Measurements from ENCODE around the gene RAB40C. TPM values are rescaled to one million over a fixed set of nuclear protein-coding genes. Genes with fewer than 3 reads are reported as not detected.

RAB40C gene
- 10 to 100 TPM; 15.0 to 15.3 TPM for total RNA-seq

- peaks cover 0 to 4% of the 10 kb centered on the region in 2 donors for H3K36me3 Mint-ChIP-seq (ENCODE audit: insufficient read depth in 2 of 2)
- no peaks in the 10 kb centered on the region for H3K27me3 Mint-ChIP-seq (ENCODE audit: low read depth)
- peak; percentile 86 to 87 for ATAC-seq (replicated peaks in 1 of 2)
- peaks cover 57% of the 10 kb centered on the region for H3K4me1 Mint-ChIP-seq (ENCODE audit: low read depth)
- no peaks in the 10 kb centered on the region for H3K9me3 Mint-ChIP-seq
- peak; percentile 99 to 100 for DNase-seq
- H3K4me3 Mint-ChIP-seq: peak within 1 kb of the TSS; percentile 84 to 87
- H3K27ac Mint-ChIP-seq: peak within 1 kb of the TSS; percentile 96
Observed at GRCh38 chr16:589658-590187, at the start of gene RAB40C. Gene RAB40C (plus strand): TSS chr16:590066. CDS start chr16:590292, 226 bp downstream.

GRCh38 chr16:540645-541340, 49.1 kb upstream of the RAB40C start:
- Mint-ChIP-seq H3K4me1 (ENCODE audit: low read depth) (no peaks in the 10 kb centered on the region), H3K27ac (no peak overlapping the region)

GRCh38 chr16:543301-544164, 46.3 kb upstream of the RAB40C start:
- ATAC-seq (replicated peaks in 1 of 2): no peak
- Mint-ChIP-seq H3K36me3 (ENCODE audit: insufficient read depth in 2 of 2) (peaks cover 0 to 1% of the 10 kb centered on the region in 2 donors), H3K4me1 (ENCODE audit: low read depth) (no peaks in the 10 kb centered on the region)

More at GRCh38 chr16:540645-541340, 49.1 kb upstream of the RAB40C start:
- DNase-seq: no peak
- H3K36me3 Mint-ChIP-seq (ENCODE audit: insufficient read depth in 2 of 2): peaks cover 0 to 1% of the 10 kb centered on the region in 2 donors
- H3K4me3 Mint-ChIP-seq: no peak overlapping the region
- H3K27me3 Mint-ChIP-seq (ENCODE audit: low read depth): no peaks in the 10 kb centered on the region
- H3K9me3 Mint-ChIP-seq: no peaks in the 10 kb centered on the region
- no peak for ATAC-seq (replicated peaks in 1 of 2)

GRCh38 chr16:544517-544916, 45.3 kb upstream of the RAB40C start:
- peaks cover 0 to 1% of the 10 kb centered on the region in 2 donors for H3K36me3 Mint-ChIP-seq (ENCODE audit: insufficient read depth in 2 of 2)
- no peak for DNase-seq
- no peaks in the 10 kb centered on the region for H3K4me1 Mint-ChIP-seq (ENCODE audit: low read depth)
- no peaks in the 10 kb centered on the region for H3K9me3 Mint-ChIP-seq
- no peaks in the 10 kb centered on the region for H3K27me3 Mint-ChIP-seq (ENCODE audit: low read depth)
- ATAC-seq (replicated peaks in 1 of 2): no peak
- no peak overlapping the region for H3K27ac Mint-ChIP-seq
- H3K4me3 Mint-ChIP-seq: no peak overlapping the region

More at GRCh38 chr16:543301-544164, 46.3 kb upstream of the RAB40C start:
- Mint-ChIP-seq H3K27ac (no peak overlapping the region), H3K9me3 (no peaks in the 10 kb centered on the region), H3K4me3 (no peak overlapping the region), H3K27me3 (ENCODE audit: low read depth) (no peaks in the 10 kb centered on the region)
- no peak for DNase-seq

- no peaks in the 10 kb centered on the region for H3K27me3 Mint-ChIP-seq (ENCODE audit: low read depth)
- H3K4me1 Mint-ChIP-seq (ENCODE audit: low read depth): no peaks in the 10 kb centered on the region
Observed at GRCh38 chr16:546909-547770, 42.7 kb upstream of the RAB40C start.

GRCh38 chr16:548586-548985, 41.3 kb upstream of the RAB40C start:
- Mint-ChIP-seq H3K27ac (no peak overlapping the region), H3K4me1 (ENCODE audit: low read depth) (no peaks in the 10 kb centered on the region), H3K9me3 (no peaks in the 10 kb centered on the region), H3K36me3 (ENCODE audit: insufficient read depth in 2 of 2) (no peaks in the 10 kb centered on the region), H3K27me3 (ENCODE audit: low read depth) (no peaks in the 10 kb centered on the region), H3K4me3 (no peak overlapping the region)
- no peak for ATAC-seq (replicated peaks in 1 of 2)
- DNase-seq: no peak

More at GRCh38 chr16:546909-547770, 42.7 kb upstream of the RAB40C start:
- ATAC-seq (replicated peaks in 1 of 2): peak; percentile 59 to 61
- Mint-ChIP-seq H3K27ac (no peak overlapping the region), H3K36me3 (ENCODE audit: insufficient read depth in 2 of 2) (peaks cover 0 to under 1% of the 10 kb centered on the region in 2 donors), H3K9me3 (no peaks in the 10 kb centered on the region), H3K4me3 (no peak overlapping the region)
- DNase-seq: peak; percentile 39 to 48

GRCh38 chr16:549544-550263, 40.2 kb upstream of the RAB40C start:
- Mint-ChIP-seq H3K9me3 (no peaks in the 10 kb centered on the region), H3K36me3 (ENCODE audit: insufficient read depth in 2 of 2) (no peaks in the 10 kb centered on the region), H3K27ac (no peak overlapping the region), H3K4me1 (ENCODE audit: low read depth) (no peaks in the 10 kb centered on the region), H3K27me3 (ENCODE audit: low read depth) (no peaks in the 10 kb centered on the region), H3K4me3 (no peak overlapping the region)
- DNase-seq: no peak
- ATAC-seq (replicated peaks in 1 of 2): no peak

GRCh38 chr16:551210-551609, 38.7 kb upstream of the RAB40C start:
- DNase-seq: no peak
- H3K27ac Mint-ChIP-seq: no peak overlapping the region
- no peak overlapping the region for H3K4me3 Mint-ChIP-seq
- ATAC-seq (replicated peaks in 1 of 2): no peak
- H3K9me3 Mint-ChIP-seq: no peaks in the 10 kb centered on the region
- no peaks in the 10 kb centered on the region for H3K27me3 Mint-ChIP-seq (ENCODE audit: low read depth)
- no peaks in the 10 kb centered on the region for H3K36me3 Mint-ChIP-seq (ENCODE audit: insufficient read depth in 2 of 2)
- H3K4me1 Mint-ChIP-seq (ENCODE audit: low read depth): no peaks in the 10 kb centered on the region

GRCh38 chr16:552171-552570, 37.7 kb upstream of the RAB40C start:
- H3K36me3 Mint-ChIP-seq (ENCODE audit: insufficient read depth in 2 of 2): no peaks in the 10 kb centered on the region
- H3K27ac Mint-ChIP-seq: no peak overlapping the region
- no peak for ATAC-seq (replicated peaks in 1 of 2)
- no peak for DNase-seq
- H3K27me3 Mint-ChIP-seq (ENCODE audit: low read depth): no peaks in the 10 kb centered on the region
- no peaks in the 10 kb centered on the region for H3K4me1 Mint-ChIP-seq (ENCODE audit: low read depth)
- no peaks in the 10 kb centered on the region for H3K9me3 Mint-ChIP-seq
- H3K4me3 Mint-ChIP-seq: no peak overlapping the region

GRCh38 chr16:553601-554296, 36.1 kb upstream of the RAB40C start:
- H3K27ac Mint-ChIP-seq: no peak overlapping the region
- ATAC-seq (replicated peaks in 1 of 2) (no peak), DNase-seq (no peak)
- no peaks in the 10 kb centered on the region for H3K36me3 Mint-ChIP-seq (ENCODE audit: insufficient read depth in 2 of 2)
- no peaks in the 10 kb centered on the region for H3K27me3 Mint-ChIP-seq (ENCODE audit: low read depth)
- H3K4me1 Mint-ChIP-seq (ENCODE audit: low read depth): no peaks in the 10 kb centered on the region
- no peak overlapping the region for H3K4me3 Mint-ChIP-seq
- no peaks in the 10 kb centered on the region for H3K9me3 Mint-ChIP-seq

GRCh38 chr16:554297-554621, 35.6 kb upstream of the RAB40C start:
- Mint-ChIP-seq H3K4me3 (no peak overlapping the region), H3K27me3 (ENCODE audit: low read depth) (no peaks in the 10 kb centered on the region), H3K36me3 (ENCODE audit: insufficient read depth in 2 of 2) (no peaks in the 10 kb centered on the region), H3K27ac (no peak overlapping the region), H3K9me3 (no peaks in the 10 kb centered on the region), H3K4me1 (ENCODE audit: low read depth) (no peaks in the 10 kb centered on the region)
- DNase-seq: no peak
- ATAC-seq (replicated peaks in 1 of 2): no peak

Data from activated T-cell treated with anti-CD3 and anti-CD28 coated beads, Interleukin-2, amount 50 U/mL, for 72 hours (primary cell).